C1 segment of cervical spinal cord (tissue), 14 donors: ENCODE results near the gene ARF6.

ENCODE experiments used
- DNase-seq, 14 donors: peaks; one replicate each; lab custom pipeline; 2025; lab: John Stamatoyannopoulos, UW

The ARF6 gene

DNA sequence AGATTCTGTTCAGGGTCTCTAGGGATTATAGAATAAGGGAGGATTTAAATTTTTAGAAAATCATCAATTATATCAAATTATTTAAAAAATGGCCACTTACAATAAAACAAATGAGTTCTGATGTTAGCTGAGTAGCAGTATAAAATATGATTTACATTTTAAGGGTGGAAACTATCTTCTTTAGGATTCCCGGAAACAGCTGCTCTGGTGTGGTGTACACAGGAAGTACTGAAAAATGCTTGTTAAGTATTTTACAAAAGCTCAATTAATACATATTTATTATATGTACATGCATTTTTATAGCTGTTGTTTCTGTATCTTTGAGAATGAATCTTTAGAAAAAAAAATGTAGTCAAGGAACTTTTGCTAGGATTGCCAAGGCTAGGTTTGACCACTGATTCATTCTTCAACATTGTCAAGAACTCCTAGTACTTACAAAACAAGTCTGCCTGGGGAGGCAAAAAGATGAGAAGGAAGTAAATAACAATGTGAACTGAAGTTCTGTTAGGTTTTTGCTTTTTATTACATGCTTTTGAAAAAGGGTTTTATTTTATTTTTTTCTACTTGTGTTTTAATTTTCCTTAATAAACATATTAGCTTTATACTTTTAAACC lies 48.0 kb downstream of the ARF6 start:
- DNase-seq, result no peak

DNA sequence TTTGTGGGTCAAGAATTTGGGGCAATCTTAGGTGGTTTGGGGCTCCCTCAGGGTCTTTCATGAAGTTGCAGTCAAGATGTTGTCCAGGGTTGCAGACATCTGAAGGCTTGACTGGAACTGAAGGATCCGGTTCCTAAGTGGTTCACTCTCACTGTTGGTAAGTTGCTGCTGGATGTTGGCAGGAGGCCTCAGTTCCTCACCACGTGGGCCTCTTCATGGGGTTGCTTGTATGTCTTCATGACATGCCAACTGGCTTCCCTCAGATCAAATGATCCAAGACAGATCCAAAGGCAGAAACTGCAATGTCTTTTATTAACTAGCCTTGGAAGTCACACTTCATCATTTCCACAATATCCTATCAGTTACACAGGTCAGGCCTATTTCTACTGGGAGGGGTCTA lies 49.2 kb downstream of the ARF6 start:
- no peak for DNase-seq

DNA sequence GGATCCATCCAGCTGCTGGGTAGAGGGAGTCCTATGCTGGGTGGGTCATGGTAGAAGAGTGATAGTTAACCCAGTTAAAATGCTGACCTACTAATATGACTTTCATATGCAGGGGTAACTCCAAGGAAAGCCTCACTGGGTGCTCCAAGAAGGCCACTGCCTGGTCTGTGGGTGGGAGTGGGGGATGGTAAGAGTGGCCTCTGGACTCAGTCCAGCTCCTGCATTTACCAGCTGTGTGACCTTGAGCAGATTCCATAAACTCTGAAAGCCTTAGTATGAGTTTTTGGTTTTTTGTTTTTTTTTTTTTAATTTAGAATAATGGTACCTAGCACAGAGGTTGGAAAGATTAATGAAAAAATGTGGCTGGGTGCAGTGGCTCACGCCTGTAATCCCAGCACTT lies 51.6 kb downstream of the ARF6 start:
- no peak for DNase-seq

DNA sequence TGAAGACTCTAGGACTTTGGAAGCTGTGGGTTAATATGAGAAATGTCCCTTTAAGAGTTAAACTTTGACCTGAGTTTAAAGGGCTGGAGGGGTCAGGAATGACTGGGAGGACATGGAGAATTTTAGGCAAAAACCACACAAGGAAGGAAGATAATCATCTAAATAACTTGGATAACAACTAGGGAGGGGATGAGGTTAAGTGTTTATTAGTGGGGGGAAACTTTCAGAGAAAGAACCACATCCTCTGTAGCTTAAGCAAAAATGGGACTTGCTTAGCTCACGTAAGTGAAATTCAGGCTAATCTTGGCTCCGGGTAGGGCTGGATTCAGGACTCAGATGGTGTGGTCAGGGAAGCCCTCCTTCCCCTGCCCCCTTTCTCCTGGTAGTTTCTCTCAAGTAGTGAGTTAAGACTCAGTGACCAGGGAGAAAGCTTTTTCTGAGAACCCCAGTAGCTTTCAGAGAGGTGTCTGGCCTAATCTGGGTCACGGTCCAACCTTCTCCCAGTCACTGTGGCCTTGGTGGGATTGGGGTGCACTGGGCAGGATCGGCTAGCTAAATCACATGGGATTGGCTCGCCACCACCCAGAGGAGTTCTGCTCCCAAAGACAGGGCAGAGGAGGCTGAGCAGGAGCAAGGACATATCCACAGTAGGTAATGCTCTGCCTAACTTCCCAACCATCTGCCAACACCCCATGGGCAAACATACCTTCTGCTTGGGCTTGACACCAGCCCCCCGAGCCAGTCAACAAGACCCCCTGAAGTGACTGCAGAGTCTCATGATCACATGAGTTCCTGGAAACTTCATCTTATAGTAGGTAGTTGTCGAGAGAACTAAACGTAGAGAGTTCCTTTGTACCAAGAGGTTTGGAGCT lies 52.8 kb downstream of the ARF6 start:
- DNase-seq, result no peak
